ENCODE data around the gene CD248.

CD248 gene

GRCh38 chr11:66278363-66279091 lies 38.3 kb downstream of the CD248 start:
- TF ChIP-seq SIN3A (IDR thresholded peaks at IDR 0.05; ENCODE audit: borderline replicate concordance, insufficient read depth, low read length) (no peak), FOXP2 (optimal IDR thresholded peaks at IDR 0.05; ENCODE audit: borderline replicate concordance, extremely low read depth, extremely low read length, insufficient read depth) (no peak), POLR2AphosphoS5 (IDR thresholded peaks at IDR 0.05; ENCODE audit: low read depth, low read length) (no peak), TAF1 (IDR thresholded peaks at IDR 0.05; ENCODE audit: borderline replicate concordance, insufficient read depth, low read length) (no peak)
- TF ChIP-seq, protein P1, sequence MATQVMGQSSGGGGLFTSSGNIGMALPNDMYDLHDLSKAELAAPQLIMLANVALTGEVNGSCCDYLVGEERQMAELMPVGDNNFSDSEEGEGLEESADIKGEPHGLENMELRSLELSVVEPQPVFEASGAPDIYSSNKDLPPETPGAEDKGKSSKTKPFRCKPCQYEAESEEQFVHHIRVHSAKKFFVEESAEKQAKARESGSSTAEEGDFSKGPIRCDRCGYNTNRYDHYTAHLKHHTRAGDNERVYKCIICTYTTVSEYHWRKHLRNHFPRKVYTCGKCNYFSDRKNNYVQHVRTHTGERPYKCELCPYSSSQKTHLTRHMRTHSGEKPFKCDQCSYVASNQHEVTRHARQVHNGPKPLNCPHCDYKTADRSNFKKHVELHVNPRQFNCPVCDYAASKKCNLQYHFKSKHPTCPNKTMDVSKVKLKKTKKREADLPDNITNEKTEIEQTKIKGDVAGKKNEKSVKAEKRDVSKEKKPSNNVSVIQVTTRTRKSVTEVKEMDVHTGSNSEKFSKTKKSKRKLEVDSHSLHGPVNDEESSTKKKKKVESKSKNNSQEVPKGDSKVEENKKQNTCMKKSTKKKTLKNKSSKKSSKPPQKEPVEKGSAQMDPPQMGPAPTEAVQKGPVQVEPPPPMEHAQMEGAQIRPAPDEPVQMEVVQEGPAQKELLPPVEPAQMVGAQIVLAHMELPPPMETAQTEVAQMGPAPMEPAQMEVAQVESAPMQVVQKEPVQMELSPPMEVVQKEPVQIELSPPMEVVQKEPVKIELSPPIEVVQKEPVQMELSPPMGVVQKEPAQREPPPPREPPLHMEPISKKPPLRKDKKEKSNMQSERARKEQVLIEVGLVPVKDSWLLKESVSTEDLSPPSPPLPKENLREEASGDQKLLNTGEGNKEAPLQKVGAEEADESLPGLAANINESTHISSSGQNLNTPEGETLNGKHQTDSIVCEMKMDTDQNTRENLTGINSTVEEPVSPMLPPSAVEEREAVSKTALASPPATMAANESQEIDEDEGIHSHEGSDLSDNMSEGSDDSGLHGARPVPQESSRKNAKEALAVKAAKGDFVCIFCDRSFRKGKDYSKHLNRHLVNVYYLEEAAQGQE (IDR thresholded peaks at IDR 0.05; ENCODE audit: insufficient read depth in 1 of 2, low read depth in 2 of 2, low read length in 2 of 2) = no peak

DNA sequence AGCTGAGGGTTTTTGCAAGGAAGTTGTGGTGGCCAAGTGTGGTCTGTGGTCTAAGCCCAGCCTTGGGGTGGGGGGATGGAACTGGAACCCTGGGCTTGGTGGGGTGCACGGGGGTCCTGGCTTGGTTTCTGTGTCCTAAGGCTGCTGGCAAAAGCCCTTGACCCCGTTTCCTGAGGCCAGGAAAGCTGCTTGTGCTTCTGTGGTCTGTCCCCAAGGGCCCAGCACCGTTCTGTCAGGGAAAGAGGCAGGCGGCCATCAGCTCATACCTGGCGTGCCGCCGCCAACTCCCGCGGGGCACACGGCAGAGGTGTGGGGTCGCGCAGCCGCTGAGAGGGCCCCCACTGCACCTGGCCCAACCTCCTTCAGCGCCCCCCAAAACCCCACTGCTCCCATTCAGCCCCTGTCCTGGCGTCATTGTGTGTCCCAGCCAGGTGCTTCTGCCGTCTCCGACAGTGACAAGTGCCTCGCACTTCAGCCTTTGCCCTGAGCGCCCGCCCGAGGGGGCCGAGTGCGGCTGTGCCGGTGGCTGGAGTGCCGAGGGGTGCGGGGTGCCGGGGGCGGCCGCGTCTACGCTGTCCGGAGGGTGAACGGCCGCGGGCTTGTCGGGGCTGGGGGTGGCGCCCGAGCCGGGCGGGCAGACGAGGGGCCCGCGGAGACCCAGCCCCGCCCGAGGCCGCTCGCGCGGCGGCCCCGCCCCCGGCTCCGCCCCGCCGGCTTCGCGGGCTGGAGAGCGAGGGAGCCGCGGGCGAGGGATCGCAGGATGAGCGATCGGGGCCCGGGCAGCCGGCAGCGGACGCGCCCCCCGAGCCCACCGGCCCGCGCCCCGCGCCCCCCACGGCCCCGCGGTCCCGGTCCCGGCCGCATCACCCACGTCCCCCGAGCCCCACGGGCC lies 39.1 kb downstream of the CD248 start, which contains the start of gene CNIH2:
Gene CNIH2 (plus strand): TSS at position 705 of the 892 bp plus-strand sequence. CDS start 282 bp downstream, outside the sequence.
- TF ChIP-seq POLR2AphosphoS5 (IDR thresholded peaks at IDR 0.05; ENCODE audit: low read depth, low read length) (peak; percentile 57), FOXP2 (optimal IDR thresholded peaks at IDR 0.05; ENCODE audit: borderline replicate concordance, extremely low read depth, extremely low read length, insufficient read depth) (no peak)

DNA sequence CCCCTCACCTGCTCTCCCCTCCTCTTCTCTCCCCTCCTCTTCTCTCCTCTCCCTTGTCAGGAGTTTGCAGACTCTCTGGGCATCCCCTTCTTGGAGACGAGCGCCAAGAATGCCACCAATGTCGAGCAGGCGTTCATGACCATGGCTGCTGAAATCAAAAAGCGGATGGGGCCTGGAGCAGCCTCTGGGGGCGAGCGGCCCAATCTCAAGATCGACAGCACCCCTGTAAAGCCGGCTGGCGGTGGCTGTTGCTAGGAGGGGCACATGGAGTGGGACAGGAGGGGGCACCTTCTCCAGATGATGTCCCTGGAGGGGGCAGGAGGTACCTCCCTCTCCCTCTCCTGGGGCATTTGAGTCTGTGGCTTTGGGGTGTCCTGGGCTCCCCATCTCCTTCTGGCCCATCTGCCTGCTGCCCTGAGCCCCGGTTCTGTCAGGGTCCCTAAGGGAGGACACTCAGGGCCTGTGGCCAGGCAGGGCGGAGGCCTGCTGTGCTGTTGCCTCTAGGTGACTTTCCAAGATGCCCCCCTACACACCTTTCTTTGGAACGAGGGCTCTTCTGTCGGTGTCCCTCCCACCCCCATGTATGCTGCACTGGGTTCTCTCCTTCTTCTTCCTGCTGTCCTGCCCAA lies 40.7 kb downstream of the CD248 start:
- no peak for TF ChIP-seq FOXP2 (optimal IDR thresholded peaks at IDR 0.05; ENCODE audit: borderline replicate concordance, extremely low read depth, extremely low read length, insufficient read depth)
- TF ChIP-seq POLR2AphosphoS5 (IDR thresholded peaks at IDR 0.05; ENCODE audit: low read depth, low read length) = 0 out of 2 replicates have a peak, but pooled peaks have one; percentile 17

DNA sequence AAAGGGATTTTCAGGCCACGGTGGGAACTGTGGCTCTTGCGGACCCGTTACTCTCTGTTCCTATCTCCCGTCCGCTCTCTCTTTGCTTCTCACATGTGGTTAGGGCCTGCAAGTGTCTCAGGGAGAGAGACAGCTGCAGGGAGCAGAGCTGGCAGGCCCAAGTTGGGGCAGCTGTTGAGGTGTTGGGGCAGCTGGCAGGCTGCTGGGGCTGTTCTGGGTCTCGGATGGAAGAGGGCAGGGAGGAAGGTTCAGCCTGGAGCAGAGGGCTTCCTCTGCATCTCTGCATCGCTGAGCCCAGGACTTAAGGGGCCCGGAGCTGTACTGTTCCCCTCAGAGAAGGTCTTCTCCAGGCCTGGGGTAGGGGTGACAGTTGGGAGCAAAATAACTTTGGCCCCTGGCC lies 41.4 kb downstream of the CD248 start:
- TF ChIP-seq FOXP2 (optimal IDR thresholded peaks at IDR 0.05; ENCODE audit: borderline replicate concordance, extremely low read depth, extremely low read length, insufficient read depth) = no peak
- TF ChIP-seq POLR2AphosphoS5 (IDR thresholded peaks at IDR 0.05; ENCODE audit: low read depth, low read length) = no peak

GRCh38 chr11:66274219-66274618 lies 42.6 kb downstream of the CD248 start:
- no peak for TF ChIP-seq SIN3A (IDR thresholded peaks at IDR 0.05; ENCODE audit: borderline replicate concordance, insufficient read depth, low read length)
- no peak for TF ChIP-seq FOXP2 (optimal IDR thresholded peaks at IDR 0.05; ENCODE audit: borderline replicate concordance, extremely low read depth, extremely low read length, insufficient read depth)
- no peak for TF ChIP-seq TAF1 (IDR thresholded peaks at IDR 0.05; ENCODE audit: borderline replicate concordance, insufficient read depth, low read length)
- TF ChIP-seq, protein P1 (IDR thresholded peaks at IDR 0.05; ENCODE audit: insufficient read depth in 1 of 2, low read depth in 2 of 2, low read length in 2 of 2) = no peak
- TF ChIP-seq POLR2AphosphoS5 (IDR thresholded peaks at IDR 0.05; ENCODE audit: low read depth, low read length) = no peak

DNA sequence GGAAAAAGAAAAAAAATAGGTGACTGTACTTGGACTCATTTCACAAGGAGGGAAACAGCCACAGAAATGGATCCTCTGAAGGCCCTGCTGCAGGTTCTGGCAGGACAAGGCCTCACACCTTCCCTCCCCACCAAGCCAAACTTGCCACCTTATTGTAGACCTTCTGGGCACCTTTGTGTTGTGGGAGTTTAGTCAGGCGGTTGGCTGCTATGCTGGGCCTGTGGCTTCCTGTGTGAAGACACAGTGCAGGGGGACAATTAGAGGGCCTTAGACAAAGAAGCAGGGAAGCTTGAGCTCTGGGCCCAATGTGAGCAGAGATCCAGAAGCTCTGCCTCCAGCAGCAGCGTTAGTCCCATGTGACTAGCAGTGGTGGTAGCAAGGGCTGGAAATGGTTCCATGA lies 44.2 kb downstream of the CD248 start:
- TF ChIP-seq FOXP2 (optimal IDR thresholded peaks at IDR 0.05; ENCODE audit: borderline replicate concordance, extremely low read depth, extremely low read length, insufficient read depth) (no peak), SIN3A (IDR thresholded peaks at IDR 0.05; ENCODE audit: borderline replicate concordance, insufficient read depth, low read length) (no peak), TAF1 (IDR thresholded peaks at IDR 0.05; ENCODE audit: borderline replicate concordance, insufficient read depth, low read length) (no peak), POLR2AphosphoS5 (IDR thresholded peaks at IDR 0.05; ENCODE audit: low read depth, low read length) (no peak)
- TF ChIP-seq, protein P1 (IDR thresholded peaks at IDR 0.05; ENCODE audit: insufficient read depth in 1 of 2, low read depth in 2 of 2, low read length in 2 of 2) = no peak

All from PFSK-1 (cell line).